Activated CD8-positive, alpha-beta memory T cell treated with anti-CD3 and anti-CD28 coated beads, Interleukin-2, amount 50 U/mL, for 4 hours (primary cell): Measurements from ENCODE around the gene GPSM3.
"Not testable (repeated sequence)": the region's sequence is repeated elsewhere in the genome, so short reads cannot be mapped to it uniquely, and the experiment has no call there.

Experiments used
- DNase-seq: peaks from one replicate; pipeline ENCODE4 v3.0.0-alpha.2; 2020

GPSM3 gene

DNA sequence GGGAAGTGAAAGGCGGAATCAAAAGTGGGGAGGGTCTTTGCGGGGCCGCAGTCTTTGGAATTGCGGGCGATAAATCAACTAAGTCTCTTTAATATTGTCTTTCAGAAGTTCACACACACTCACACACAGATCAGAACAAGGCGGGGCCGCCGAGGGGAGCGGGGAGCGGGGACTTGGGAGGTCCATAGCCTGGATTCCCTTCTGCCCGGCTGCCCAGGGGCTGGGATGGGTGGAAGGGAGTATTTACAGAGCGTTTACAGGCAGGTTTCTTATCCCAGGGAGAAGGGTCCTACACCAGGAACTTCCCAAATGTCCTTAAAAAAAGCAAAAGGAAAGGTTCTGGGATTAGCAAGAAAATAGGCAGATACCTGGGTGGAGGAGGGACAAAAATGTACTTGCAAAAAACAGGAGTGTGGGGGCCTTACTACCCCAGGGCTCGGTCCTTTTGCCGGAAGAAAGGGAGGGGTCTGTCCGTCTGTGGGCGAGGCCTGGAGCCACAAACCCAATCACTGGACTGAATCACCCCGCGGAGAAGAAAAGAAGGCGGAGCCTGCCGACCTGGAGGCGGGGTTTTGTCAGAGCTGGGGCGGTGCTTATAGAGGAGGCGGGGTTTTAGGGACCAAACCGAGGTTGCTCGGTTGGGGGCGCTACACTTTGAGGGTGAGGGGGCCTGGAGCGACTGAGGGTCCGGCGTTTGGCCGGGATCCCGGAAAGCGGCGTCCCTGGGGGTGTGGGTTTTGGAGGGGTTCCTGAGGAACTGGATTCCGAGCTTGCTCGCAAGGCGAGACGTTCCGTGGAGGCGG is 44.0 kb downstream of the GPSM3 start:
- DNase-seq: peak; percentile 64

DNA sequence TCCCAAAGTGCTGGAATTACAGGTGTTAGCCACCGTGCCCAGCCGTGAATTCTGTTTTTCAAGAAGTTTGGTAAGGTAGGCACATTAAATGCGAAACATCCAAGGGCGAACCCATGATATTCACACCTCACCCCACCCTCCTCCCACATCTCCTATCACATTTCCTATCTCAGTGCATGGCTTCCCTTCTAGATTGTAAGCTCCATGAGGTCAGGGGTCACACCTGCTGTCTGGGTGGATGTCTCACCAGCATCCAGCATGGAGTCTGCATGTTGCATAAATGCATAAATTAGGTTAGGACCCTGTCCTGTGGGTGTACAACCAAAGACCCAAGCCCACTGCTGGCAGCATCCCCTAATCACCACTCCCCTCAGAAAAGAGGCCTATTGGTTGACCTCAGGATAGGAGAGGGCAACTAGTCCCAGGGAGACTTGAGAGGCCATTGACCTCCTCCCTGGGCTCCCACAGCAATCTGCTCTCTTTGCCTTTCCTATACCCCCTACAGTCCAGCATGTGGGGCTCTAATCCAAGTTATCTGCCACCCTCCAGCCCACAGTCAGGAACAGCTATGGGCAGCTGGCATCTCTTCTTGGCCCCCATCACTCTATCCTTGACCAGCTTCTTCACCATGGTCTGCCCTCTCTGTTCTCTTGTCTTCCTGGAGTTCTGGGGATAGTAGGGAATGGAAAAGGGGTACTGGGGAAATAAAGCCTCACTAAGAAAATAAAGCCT is 44.9 kb downstream of the GPSM3 start:
- DNase-seq: no peak

DNA sequence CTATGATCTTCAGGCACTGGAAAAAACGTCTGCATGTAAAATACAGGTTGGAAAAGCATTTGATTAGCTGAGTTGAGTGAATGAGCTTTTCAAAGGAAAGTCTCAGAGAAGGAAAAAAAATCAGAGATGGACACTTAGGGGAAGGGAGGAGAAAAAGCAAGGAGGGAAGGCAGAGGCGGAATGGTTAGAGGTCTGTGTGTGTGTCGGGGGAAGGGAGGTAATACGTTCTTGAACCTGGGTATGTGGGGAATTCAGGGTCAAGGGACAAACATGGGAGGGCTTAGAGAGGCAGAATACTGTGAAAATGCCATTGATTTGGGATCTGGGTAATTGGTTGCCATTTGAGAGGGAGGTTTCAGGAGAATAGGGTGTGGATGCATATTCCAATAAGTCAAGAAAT is 45.8 kb downstream of the GPSM3 start:
- DNase-seq: no peak

DNA sequence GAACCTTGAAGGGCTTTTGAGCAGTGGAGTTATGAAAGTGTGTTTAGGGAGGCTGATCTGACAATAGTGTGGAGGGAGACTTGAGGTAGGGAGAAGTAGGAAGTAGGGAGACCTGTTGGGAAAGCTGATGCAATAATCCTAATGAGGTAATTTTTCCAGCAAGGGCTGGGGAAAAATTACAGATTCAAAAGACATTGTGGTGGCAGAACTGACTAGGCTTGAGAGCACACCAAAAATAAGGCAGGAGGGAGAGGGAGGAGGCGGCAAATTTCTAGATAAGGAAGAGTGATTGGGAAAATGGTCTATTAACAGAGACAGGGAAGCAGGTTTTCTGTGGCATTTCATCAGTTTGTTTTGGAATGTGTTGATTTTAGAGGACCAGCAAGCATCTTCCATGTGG is 46.2 kb downstream of the GPSM3 start:
- no peak for DNase-seq

DNA sequence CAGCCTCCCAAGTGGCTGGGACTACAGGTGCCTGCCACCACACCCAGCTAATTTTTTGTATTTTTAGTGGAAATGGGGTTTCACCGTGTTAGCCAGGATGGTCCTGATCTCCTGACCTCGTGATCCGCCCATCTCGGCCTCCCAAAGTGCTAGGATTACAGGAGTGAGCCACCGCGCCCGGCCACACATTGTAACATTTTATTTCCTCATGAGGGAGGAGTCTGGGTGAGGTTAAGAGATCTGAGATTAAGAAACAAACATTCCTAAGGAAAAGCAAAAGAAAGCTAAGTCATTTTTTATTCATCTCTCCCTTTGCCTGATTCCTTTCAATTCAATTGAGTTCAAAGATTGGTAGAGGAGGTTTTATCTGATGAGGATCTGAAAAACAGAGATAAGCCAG is 48.2 kb downstream of the GPSM3 start:
- not testable (repeated sequence) for DNase-seq
